Fibroblast of skin of left biceps (primary cell): ENCODE data around the gene IRX2.
A peak's percentile ranks its signal among the peaks of the same experiment; 100 is the strongest.

ENCODE experiments used
- DNase-seq, 2 experiments: peaks; one replicate each; pipeline ENCODE4 v3.0.0-alpha.2; 2013; ENCODE audit warnings: low read depth in 2 of 2

IRX2 gene

GRCh38 chr5:2751592-2752021 is at the start of gene IRX2:
Gene IRX2, minus strand, starts transcription at chr5:2751677. Its CDS starts 264 bp downstream, at chr5:2751413.
- peak; percentile 95 for DNase-seq

GRCh38 chr5:2800035-2800434 is 48.6 kb upstream of the IRX2 start:
- DNase-seq: no peak

- peak; percentile 5 to 7 for DNase-seq
These were observed 46.5 kb upstream of the IRX2 start for GRCh38 chr5:2797981-2798380.

- no peak for DNase-seq
These were observed 45.7 kb upstream of the IRX2 start for GRCh38 chr5:2797160-2797559.

GRCh38 chr5:2783223-2783622 is 31.7 kb upstream of the IRX2 start:
- DNase-seq: no peak

GRCh38 chr5:2782658-2783057 is 31.2 kb upstream of the IRX2 start:
- no peak for DNase-seq

GRCh38 chr5:2780421-2781171 is 29.1 kb upstream of the IRX2 start:
- no peak for DNase-seq

GRCh38 chr5:2779459-2779858 is 28.0 kb upstream of the IRX2 start:
- DNase-seq: no peak

- DNase-seq: no peak
These were observed 25.1 kb upstream of the IRX2 start for GRCh38 chr5:2776337-2777302.

GRCh38 chr5:2773327-2773726 is 21.9 kb upstream of the IRX2 start:
- no peak for DNase-seq

GRCh38 chr5:2767089-2767488 is 15.6 kb upstream of the IRX2 start:
- no peak for DNase-seq

GRCh38 chr5:2764581-2764980 is 13.1 kb upstream of the IRX2 start:
- DNase-seq: no peak

GRCh38 chr5:2763533-2763794 is 12.0 kb upstream of the IRX2 start:
- DNase-seq: no peak

GRCh38 chr5:2762744-2763532 is 11.5 kb upstream of the IRX2 start:
- DNase-seq: no peak

- DNase-seq: no peak
These were observed 10.5 kb upstream of the IRX2 start for GRCh38 chr5:2761921-2762488.

- no peak for DNase-seq
These were observed 8.4 kb upstream of the IRX2 start for GRCh38 chr5:2759696-2760461.

GRCh38 chr5:2759091-2759490 is 7.6 kb upstream of the IRX2 start:
- no peak for DNase-seq

- DNase-seq: no peak
These were observed 7.2 kb upstream of the IRX2 start for GRCh38 chr5:2758632-2759031.

- DNase-seq: no peak
These were observed 6.3 kb upstream of the IRX2 start for GRCh38 chr5:2757563-2758351.
